ENCODE results near the gene SGCG. TPM values are rescaled to one million over a fixed set of nuclear protein-coding genes. Genes with fewer than 3 reads are reported as not detected.
"Not testable (repeated sequence)": the region's sequence is repeated elsewhere in the genome, so short reads cannot be mapped to it uniquely, and the experiment has no call there.

Gene SGCG
- total RNA-seq, 2 experiments from 2014 or later = not detected

DNA sequence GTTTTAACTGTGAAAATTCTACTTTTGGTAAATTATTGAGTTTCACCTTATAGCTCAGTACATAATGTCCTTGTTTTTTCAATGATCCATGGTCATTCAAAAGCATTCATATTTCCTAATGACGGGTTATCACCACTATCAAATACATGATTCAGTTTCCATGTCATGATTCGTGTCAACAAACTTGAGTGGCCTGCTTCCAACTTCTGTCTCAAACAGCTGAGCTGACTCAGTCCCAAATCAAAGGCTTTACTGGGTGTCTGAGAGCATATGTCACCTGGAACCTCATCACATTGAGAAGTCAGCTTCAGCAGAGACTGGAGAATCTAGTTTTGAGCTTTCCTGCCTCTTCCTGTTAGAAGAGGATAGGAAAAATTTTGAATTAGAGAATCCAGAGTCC, 40.3 kb upstream of the SGCG start:
- H3K4me1 ChIP-seq (ENCODE audit: insufficient read depth, low read length, poor library complexity, severe bottlenecking) = no peaks in the 10 kb centered on the region
- no peak overlapping the region for H2AFZ ChIP-seq (ENCODE audit: low read length)
- POLR2A ChIA-PET = interaction anchor here (1.0 kb wide), 1 partner anchor 34 kb away, joined by 7 read pairs; no protein-coding TSS in a partner anchor
- no peak for DNase-seq (ENCODE audit: low spot score)
- H3K9me3 ChIP-seq (ENCODE audit: low read length) = no peaks in the 10 kb centered on the region
- intact Hi-C loops (cut with micrococcal nuclease; ENCODE audit: unreplicated experiment) = no loop called here
- no peak overlapping the region for H3K4me2 ChIP-seq (ENCODE audit: low read length)
- no peaks in the 10 kb centered on the region for H3K36me3 ChIP-seq (ENCODE audit: insufficient read depth, low read length)
- no peaks in the 10 kb centered on the region for H3K9me2 ChIP-seq (ENCODE audit: insufficient read depth, low read length)
- no peaks in the 10 kb centered on the region for H3K79me2 ChIP-seq (ENCODE audit: insufficient read depth, low read depth, low read length)
- H3K27ac ChIP-seq (ENCODE audit: low read depth, low read length, poor library complexity, severe bottlenecking) = no peak overlapping the region
- H3K4me3 ChIP-seq (ENCODE audit: low read depth, low read length, poor library complexity, severe bottlenecking) = no peak overlapping the region
- no TSS peak for BruUV-seq (replicated peaks)
- TF ChIP-seq, protein P1, sequence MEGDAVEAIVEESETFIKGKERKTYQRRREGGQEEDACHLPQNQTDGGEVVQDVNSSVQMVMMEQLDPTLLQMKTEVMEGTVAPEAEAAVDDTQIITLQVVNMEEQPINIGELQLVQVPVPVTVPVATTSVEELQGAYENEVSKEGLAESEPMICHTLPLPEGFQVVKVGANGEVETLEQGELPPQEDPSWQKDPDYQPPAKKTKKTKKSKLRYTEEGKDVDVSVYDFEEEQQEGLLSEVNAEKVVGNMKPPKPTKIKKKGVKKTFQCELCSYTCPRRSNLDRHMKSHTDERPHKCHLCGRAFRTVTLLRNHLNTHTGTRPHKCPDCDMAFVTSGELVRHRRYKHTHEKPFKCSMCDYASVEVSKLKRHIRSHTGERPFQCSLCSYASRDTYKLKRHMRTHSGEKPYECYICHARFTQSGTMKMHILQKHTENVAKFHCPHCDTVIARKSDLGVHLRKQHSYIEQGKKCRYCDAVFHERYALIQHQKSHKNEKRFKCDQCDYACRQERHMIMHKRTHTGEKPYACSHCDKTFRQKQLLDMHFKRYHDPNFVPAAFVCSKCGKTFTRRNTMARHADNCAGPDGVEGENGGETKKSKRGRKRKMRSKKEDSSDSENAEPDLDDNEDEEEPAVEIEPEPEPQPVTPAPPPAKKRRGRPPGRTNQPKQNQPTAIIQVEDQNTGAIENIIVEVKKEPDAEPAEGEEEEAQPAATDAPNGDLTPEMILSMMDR (conservative IDR thresholded peaks at IDR 0.05; ENCODE audit: low read length) = no peak
- no peak for TF ChIP-seq EZH2phosphoT487 (IDR thresholded peaks at IDR 0.05; ENCODE audit: borderline replicate concordance, low read depth, low read length)
- CTCF ChIA-PET (ENCODE audit: unreplicated experiment) = no interaction called here
- H4K20me1 ChIP-seq (ENCODE audit: insufficient read depth, low read length) = no peaks in the 10 kb centered on the region

DNA sequence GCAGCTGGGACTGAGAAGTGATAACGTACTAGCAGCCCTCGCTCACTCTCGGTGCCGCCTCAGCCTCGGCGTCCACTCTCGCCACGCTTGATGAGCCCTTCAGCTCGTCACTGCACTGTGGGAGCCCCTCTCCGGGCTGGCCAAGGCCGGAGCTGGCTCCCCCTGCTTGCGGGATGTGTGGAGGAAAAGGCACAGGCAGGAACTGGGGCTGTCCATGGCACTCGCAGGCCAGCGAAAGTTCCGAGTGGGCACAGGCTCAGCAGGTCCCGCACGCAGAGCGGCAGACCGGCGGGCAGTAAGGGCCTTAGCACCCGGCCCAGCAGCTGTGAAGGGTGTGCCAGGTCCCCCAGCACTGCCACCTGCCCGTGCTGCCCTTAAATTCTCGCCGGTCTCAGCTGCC, 38.8 kb upstream of the SGCG start:
- Histone ChIP-seq H4K20me1 (ENCODE audit: insufficient read depth, low read length) (no peaks in the 10 kb centered on the region), H3K79me2 (ENCODE audit: insufficient read depth, low read depth, low read length) (no peaks in the 10 kb centered on the region), H2AFZ (ENCODE audit: low read length) (no peak overlapping the region), H3K9me2 (ENCODE audit: insufficient read depth, low read length) (no peaks in the 10 kb centered on the region), H3K4me2 (ENCODE audit: low read length) (no peak overlapping the region), H3K4me1 (ENCODE audit: insufficient read depth, low read length, poor library complexity, severe bottlenecking) (no peaks in the 10 kb centered on the region), H3K9me3 (ENCODE audit: low read length) (no peaks in the 10 kb centered on the region), H3K4me3 (ENCODE audit: low read depth, low read length, poor library complexity, severe bottlenecking) (no peak overlapping the region), H3K36me3 (ENCODE audit: insufficient read depth, low read length) (no peaks in the 10 kb centered on the region), H3K27ac (ENCODE audit: low read depth, low read length, poor library complexity, severe bottlenecking) (no peak overlapping the region)
- BruUV-seq (replicated peaks) = no TSS peak
- CTCF ChIA-PET (ENCODE audit: unreplicated experiment) = no interaction called here
- TF ChIP-seq, protein P1 (conservative IDR thresholded peaks at IDR 0.05; ENCODE audit: low read length) = no peak
- no peak for TF ChIP-seq EZH2phosphoT487 (IDR thresholded peaks at IDR 0.05; ENCODE audit: borderline replicate concordance, low read depth, low read length)
- DNase-seq (ENCODE audit: low spot score) = no peak
- POLR2A ChIA-PET = no interaction called here
- intact Hi-C loops (cut with micrococcal nuclease; ENCODE audit: unreplicated experiment) = no loop called here

DNA sequence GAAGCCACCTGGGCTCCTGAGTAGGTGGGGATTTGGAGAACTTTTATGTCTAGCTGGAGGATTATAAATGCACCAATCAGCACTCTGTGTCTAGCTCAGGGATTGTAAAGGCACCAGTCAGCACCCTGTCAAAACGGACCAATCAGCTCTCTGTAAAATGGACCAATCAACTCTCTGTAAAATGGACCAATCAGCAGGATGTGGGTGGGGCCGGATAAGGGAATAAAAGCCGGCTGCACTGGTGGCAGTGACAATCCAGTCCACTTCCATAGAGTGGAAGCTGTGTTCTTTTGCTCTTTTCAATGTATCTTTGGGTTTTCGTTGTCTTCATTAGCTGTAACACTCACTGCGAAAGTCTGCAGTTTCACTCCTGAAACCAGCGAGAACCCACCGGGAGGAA, 38.2 kb upstream of the SGCG start:
- intact Hi-C loops (cut with micrococcal nuclease; ENCODE audit: unreplicated experiment); H3K4me1 ChIP-seq (ENCODE audit: insufficient read depth, low read length, poor library complexity, severe bottlenecking); H3K9me3 ChIP-seq (ENCODE audit: low read length); H3K9me2 ChIP-seq (ENCODE audit: insufficient read depth, low read length); H3K36me3 ChIP-seq (ENCODE audit: insufficient read depth, low read length); BruUV-seq (replicated peaks); DNase-seq (ENCODE audit: low spot score); CTCF ChIA-PET (ENCODE audit: unreplicated experiment); H2AFZ ChIP-seq (ENCODE audit: low read length); H3K27ac ChIP-seq (ENCODE audit: low read depth, low read length, poor library complexity, severe bottlenecking); POLR2A ChIA-PET; H3K4me2 ChIP-seq (ENCODE audit: low read length); H3K4me3 ChIP-seq (ENCODE audit: low read depth, low read length, poor library complexity, severe bottlenecking); H3K79me2 ChIP-seq (ENCODE audit: insufficient read depth, low read depth, low read length); H4K20me1 ChIP-seq (ENCODE audit: insufficient read depth, low read length): not testable (repeated sequence)
